Activated T-cell treated with anti-CD3 and anti-CD28 coated beads, Interleukin-2, amount 50 U/mL, for 24 hours (primary cell): ENCODE measurements around the gene ENTR1.

Experiments used
- DNase-seq: peaks from one replicate; pipeline ENCODE4 v3.0.0-alpha.2; 2020
- H3K27ac Mint-ChIP-seq: 2 replicates; pipeline ENCODE4 v1.8.0; 2020; ENCODE audit warnings: mild to moderate bottlenecking, mixed read lengths
- H3K27me3 Mint-ChIP-seq: 2 replicates; pipeline ENCODE4 v1.8.0; 2020; ENCODE audit warnings: mixed read lengths
- H3K36me3 Mint-ChIP-seq: 2 replicates; pipeline ENCODE4 v1.8.0; 2020; ENCODE audit warnings: low read depth, mixed read lengths
- H3K4me1 Mint-ChIP-seq: 2 replicates; pipeline ENCODE4 v1.8.0; 2020; ENCODE audit warnings: low read depth, mixed read lengths
- H3K4me3 Mint-ChIP-seq: 2 replicates; pipeline ENCODE4 v1.8.0; 2020; ENCODE audit warnings: mild to moderate bottlenecking, moderate library complexity, mixed read lengths
- H3K9me3 Mint-ChIP-seq: 2 replicates; pipeline ENCODE4 v1.8.0; 2020; ENCODE audit warnings: mixed read lengths

The ENTR1 gene

GRCh38 chr9:136400038-136400834, 10.2 kb downstream of the ENTR1 start, which contains the start of gene SNAPC4:
Gene SNAPC4 (minus strand): TSS chr9:136400170. CDS start chr9:136398428, 1,742 bp downstream.
- Mint-ChIP-seq H3K27me3 (no peaks in the 10 kb centered on the region), H3K4me1 (peaks cover 61% of the 10 kb centered on the region), H3K4me3 (peak within 1 kb of the TSS; percentile 94), H3K36me3 (peaks cover 81% of the 10 kb centered on the region), H3K9me3 (no peaks in the 10 kb centered on the region), H3K27ac (peak within 1 kb of the TSS; percentile 91)
- peak; percentile 92 for DNase-seq

- H3K4me1 Mint-ChIP-seq = peaks cover 53% of the 10 kb centered on the region
- H3K4me3 Mint-ChIP-seq = peak overlapping the region; percentile 94
- H3K9me3 Mint-ChIP-seq = no peaks in the 10 kb centered on the region
- peak overlapping the region; percentile 91 for H3K27ac Mint-ChIP-seq
- DNase-seq = peak; percentile 68
- peaks cover 81% of the 10 kb centered on the region for H3K36me3 Mint-ChIP-seq
- no peaks in the 10 kb centered on the region for H3K27me3 Mint-ChIP-seq
These were observed 11.0 kb downstream of the ENTR1 start for GRCh38 chr9:136399176-136400037.

- Mint-ChIP-seq H3K36me3 (peaks cover 81% of the 10 kb centered on the region), H3K4me3 (peak overlapping the region; percentile 94), H3K9me3 (no peaks in the 10 kb centered on the region), H3K27me3 (no peaks in the 10 kb centered on the region), H3K4me1 (peaks cover 41% of the 10 kb centered on the region), H3K27ac (peak overlapping the region; percentile 91)
- DNase-seq = no peak
These were observed 12.1 kb downstream of the ENTR1 start for GRCh38 chr9:136398286-136398685.

- no peak for DNase-seq
- Mint-ChIP-seq H3K27ac (no peak overlapping the region), H3K4me3 (no peak overlapping the region), H3K9me3 (no peaks in the 10 kb centered on the region), H3K36me3 (peaks cover 85% of the 10 kb centered on the region), H3K4me1 (peaks cover 39% of the 10 kb centered on the region), H3K27me3 (no peaks in the 10 kb centered on the region)
These were observed 12.8 kb downstream of the ENTR1 start for GRCh38 chr9:136397643-136398042.

DNA sequence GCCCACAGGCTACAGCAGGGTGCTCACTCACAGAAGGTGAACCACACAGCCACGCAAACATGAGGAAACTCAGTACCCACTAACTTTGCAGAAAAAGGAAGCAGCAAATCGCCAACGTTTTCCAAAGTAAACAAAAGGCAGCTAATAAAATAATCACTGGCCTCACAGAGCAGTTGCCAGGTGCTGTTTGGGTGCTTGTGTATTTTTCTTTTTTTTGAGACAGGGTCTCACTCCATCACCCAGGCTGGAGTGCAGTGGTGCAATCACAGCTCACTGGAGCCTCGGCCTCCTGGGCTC, 14.2 kb downstream of the ENTR1 start:
- Mint-ChIP-seq H3K36me3 (peaks cover 85% of the 10 kb centered on the region), H3K27me3 (no peaks in the 10 kb centered on the region), H3K4me3 (no peak overlapping the region), H3K9me3 (no peaks in the 10 kb centered on the region), H3K4me1 (peaks cover 28% of the 10 kb centered on the region), H3K27ac (no peak overlapping the region)
- DNase-seq = no peak

- Mint-ChIP-seq H3K9me3 (no peaks in the 10 kb centered on the region), H3K27ac (no peak overlapping the region), H3K4me3 (no peak overlapping the region), H3K27me3 (no peaks in the 10 kb centered on the region), H3K4me1 (peaks cover 23% of the 10 kb centered on the region), H3K36me3 (peaks cover 85% of the 10 kb centered on the region)
- DNase-seq = no peak
These were observed 14.8 kb downstream of the ENTR1 start for GRCh38 chr9:136395345-136396218.

DNA sequence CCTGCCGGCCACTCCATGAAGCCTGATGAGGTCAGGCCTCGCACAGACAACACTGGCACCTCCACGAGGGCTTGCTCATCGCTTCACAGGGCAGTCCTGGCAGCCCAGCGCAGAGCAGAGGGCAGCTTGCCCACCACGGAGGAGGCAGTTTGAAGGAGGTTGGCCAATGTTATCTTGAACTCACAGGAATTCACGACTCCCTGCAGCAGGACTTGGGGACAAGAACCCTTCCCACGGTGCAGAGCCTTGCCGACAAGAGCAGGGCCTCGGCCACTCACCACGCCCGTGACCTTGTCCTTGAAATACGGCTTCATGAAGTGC, 15.4 kb downstream of the ENTR1 start:
- Mint-ChIP-seq H3K27me3 (no peaks in the 10 kb centered on the region), H3K9me3 (no peaks in the 10 kb centered on the region), H3K36me3 (peaks cover 88% of the 10 kb centered on the region), H3K4me3 (no peak overlapping the region), H3K4me1 (peaks cover 18% of the 10 kb centered on the region), H3K27ac (no peak overlapping the region)
- no peak for DNase-seq

DNA sequence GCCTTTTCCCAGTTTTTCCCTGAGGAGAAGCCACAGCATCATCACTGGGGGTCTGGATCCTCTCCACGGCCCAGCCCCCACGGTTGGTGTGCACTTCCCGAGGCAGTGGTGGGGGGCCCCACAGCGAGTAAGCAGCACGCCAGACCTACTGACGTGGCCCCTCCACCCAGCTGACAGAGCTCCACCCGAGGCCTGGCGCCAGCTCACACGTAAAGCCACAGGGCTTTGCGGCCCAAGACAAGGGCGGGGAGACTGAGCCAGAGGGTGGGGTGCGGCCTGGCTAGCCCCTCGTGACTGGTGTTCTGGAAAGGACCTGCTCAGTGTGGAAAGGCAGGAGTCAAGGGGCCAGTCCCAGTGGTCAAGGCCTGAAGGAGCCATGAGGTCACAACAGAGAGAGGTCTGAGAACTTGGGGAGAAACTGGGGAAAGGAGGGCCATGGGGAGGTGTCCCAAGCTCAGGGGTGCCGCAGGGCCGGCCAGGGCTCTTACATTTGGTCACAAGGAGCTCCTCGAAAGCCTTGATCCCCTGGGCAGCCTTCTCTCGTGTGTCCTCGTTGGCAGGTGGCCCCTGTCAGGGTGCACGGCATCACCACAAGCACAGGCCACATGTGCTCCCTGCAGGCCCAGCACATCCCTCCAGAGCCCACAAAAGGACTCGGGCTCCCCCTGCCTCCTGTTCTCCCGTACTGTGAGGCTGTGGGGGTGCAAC, 15.9 kb downstream of the ENTR1 start:
- peaks cover 93% of the 10 kb centered on the region for H3K36me3 Mint-ChIP-seq
- no peak for DNase-seq
- H3K9me3 Mint-ChIP-seq = no peaks in the 10 kb centered on the region
- H3K4me3 Mint-ChIP-seq = no peak overlapping the region
- H3K27me3 Mint-ChIP-seq = no peaks in the 10 kb centered on the region
- peaks cover 18% of the 10 kb centered on the region for H3K4me1 Mint-ChIP-seq
- no peak overlapping the region for H3K27ac Mint-ChIP-seq

GRCh38 chr9:136393531-136393930, 16.9 kb downstream of the ENTR1 start:
- H3K4me1 Mint-ChIP-seq = peaks cover 10% of the 10 kb centered on the region
- H3K4me3 Mint-ChIP-seq = no peak overlapping the region
- H3K27ac Mint-ChIP-seq = no peak overlapping the region
- peaks cover 93% of the 10 kb centered on the region for H3K36me3 Mint-ChIP-seq
- H3K27me3 Mint-ChIP-seq = no peaks in the 10 kb centered on the region
- DNase-seq = no peak
- H3K9me3 Mint-ChIP-seq = no peaks in the 10 kb centered on the region

DNA sequence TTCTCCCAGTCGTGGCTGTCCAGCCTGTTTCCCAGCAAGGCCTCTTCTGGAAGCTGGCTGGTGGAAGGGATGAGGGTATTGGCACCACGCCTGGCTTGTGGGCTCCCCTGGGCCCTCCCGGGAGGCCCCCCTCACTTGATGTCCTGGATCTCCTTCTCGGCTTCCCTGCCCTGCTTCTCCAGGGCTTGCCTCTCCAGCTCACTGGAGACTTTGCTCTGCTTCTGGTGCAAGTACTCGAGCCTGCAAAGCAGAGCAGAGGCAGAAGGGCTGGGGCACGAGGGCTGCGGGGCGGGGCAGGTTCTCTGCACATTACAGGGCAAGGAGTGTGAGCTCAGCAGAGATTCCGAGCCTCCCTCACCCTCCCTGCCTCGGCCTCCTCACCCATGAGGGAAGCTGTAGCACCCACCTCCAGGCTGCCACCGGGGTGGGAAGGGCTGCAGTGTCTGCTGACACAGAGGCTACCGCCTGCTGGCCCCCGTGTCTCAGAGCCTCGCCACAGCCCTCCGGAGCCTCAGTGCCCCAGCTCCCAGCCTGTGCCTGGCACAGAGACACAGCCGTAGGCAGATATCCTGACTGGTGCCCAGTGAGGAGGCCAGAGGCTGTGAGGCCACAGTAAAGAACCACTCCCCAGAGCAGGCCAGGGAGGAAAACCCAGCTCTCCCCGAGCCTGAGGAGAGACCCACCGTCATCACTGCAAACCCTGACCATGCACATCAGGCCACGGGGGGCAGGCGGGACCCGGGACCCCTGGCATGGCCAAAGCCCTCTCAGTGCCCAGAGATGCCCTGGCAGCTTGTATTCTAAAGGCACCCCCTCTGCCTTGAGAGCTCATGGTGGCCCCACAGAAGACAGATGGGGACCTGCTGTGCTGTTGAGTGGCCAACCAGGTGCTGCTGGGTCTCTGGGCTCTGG, 17.6 kb downstream of the ENTR1 start:
- Mint-ChIP-seq H3K4me3 (no peak overlapping the region), H3K27me3 (no peaks in the 10 kb centered on the region), H3K36me3 (peaks cover 93% of the 10 kb centered on the region), H3K27ac (no peak overlapping the region), H3K4me1 (peaks cover 4% of the 10 kb centered on the region), H3K9me3 (no peaks in the 10 kb centered on the region)
- no peak for DNase-seq

DNA sequence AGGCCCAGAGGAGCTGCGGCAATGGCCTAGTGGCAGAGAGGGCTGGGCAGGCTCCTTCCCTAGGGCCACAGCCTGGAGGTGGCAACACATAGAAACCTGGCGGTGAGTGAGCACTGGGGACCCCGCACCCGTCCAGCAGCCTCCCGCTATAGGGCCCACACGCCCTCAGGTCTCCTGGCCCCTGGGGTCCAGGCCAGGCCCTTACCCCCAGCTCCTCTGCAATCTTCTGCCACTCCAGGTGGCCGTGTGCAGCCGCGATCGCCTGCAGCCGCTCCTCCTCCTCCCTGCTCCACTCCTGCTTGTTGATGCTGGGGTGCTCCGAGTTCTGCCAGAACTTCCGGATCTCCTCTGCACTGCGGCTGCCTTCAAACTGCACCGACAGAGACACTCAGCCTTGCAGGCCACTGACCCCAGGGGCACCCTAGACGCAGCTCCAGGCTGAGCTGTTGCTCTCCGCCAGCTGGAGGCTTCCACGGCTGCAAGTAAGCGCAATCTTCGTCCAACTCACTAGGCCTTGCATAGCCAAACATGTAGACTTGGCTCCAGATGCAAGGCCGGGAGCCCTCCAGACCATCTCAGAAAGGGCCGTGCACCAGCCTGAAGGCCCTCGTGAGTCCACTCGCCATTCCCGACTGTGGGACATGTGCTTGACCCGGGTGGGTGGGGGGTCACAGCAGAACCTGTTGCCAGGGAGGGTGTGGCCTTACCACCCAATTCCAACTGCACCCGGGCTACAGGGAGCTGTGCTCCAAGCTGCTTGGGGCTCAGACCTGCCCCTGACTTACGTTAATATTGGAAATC, 18.5 kb downstream of the ENTR1 start:
- Mint-ChIP-seq H3K27me3 (no peaks in the 10 kb centered on the region), H3K27ac (no peak overlapping the region), H3K36me3 (peaks cover 95% of the 10 kb centered on the region), H3K4me3 (no peak overlapping the region), H3K9me3 (no peaks in the 10 kb centered on the region), H3K4me1 (peaks cover 5% of the 10 kb centered on the region)
- no peak for DNase-seq

- no peak overlapping the region for H3K4me3 Mint-ChIP-seq
- H3K4me1 Mint-ChIP-seq = peaks cover 27% of the 10 kb centered on the region
- no peaks in the 10 kb centered on the region for H3K9me3 Mint-ChIP-seq
- no peak for DNase-seq
- H3K27ac Mint-ChIP-seq = no peak overlapping the region
- H3K36me3 Mint-ChIP-seq = peaks cover 95% of the 10 kb centered on the region
- H3K27me3 Mint-ChIP-seq = no peaks in the 10 kb centered on the region
These were observed 21.0 kb downstream of the ENTR1 start for GRCh38 chr9:136389396-136389795.

- no peaks in the 10 kb centered on the region for H3K9me3 Mint-ChIP-seq
- H3K36me3 Mint-ChIP-seq = peaks cover 92% of the 10 kb centered on the region
- no peak overlapping the region for H3K27ac Mint-ChIP-seq
- no peak overlapping the region for H3K4me3 Mint-ChIP-seq
- peaks cover 30% of the 10 kb centered on the region for H3K4me1 Mint-ChIP-seq
- no peaks in the 10 kb centered on the region for H3K27me3 Mint-ChIP-seq
- DNase-seq = no peak
These were observed 23.2 kb downstream of the ENTR1 start for GRCh38 chr9:136387217-136387616.
